GM21576 (cell line): ENCODE measurements around the gene NUDT8.
"Not testable (repeated sequence)": the region's sequence is repeated elsewhere in the genome, so short reads cannot be mapped to it uniquely, and the experiment has no call there.

Experiments used
- ATAC-seq: cut with Tn5 transposase; IDR thresholded peaks from one replicate; pipeline ENCODE4 v1.9.1; 2021; ENCODE audit warnings: mild to moderate bottlenecking, moderate library complexity; ENCODE audit not compliant: unreplicated experiment

NUDT8 gene

DNA sequence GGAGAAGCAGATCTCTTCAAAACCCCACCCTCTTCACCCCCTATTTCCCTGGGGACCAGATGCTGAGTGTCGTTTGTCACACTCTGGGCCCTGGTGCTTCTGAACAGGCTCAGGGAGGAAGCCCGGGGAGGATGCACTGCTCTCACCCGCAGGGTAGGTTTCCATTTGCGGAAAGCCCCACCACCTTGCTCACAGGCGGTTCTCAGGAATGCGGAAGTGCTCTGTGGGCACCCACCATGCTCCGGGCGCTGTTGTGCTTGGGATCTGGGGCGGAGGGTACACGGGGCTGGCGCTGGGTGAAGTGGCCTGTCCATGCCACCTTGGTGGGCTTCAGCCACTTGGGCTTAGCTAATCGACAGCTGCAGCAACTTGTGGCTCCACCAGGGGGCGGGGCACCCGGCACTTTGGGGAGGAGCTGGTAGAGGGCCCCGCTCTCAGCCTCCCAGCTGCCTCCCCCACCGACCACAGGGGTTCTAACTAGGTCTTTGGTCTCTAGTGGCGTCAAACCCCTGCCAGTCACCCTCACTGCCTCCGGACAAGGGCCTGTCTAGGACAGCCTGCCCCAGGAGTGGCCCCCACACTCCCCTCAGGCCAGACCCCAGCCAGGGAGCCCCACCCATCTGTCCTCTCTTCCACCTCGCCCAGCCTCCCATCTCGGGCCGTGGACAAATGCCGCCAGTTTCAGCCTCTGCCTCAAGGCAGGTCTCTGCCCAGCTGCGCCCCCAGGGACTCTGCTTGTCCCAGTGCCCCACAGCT is 15.6 kb downstream of the NUDT8 start:
- peak; percentile 78 for ATAC-seq

- no peak for ATAC-seq
These were observed 16.3 kb downstream of the NUDT8 start for GRCh38 chr11:67613313-67613959.

- no peak for ATAC-seq
These were observed 17.0 kb downstream of the NUDT8 start for GRCh38 chr11:67612751-67613150.

GRCh38 chr11:67611704-67612587 is 17.8 kb downstream of the NUDT8 start:
- no peak for ATAC-seq

GRCh38 chr11:67611165-67611564 is 18.6 kb downstream of the NUDT8 start:
- ATAC-seq, result no peak

GRCh38 chr11:67610302-67610868 is 19.4 kb downstream of the NUDT8 start:
- no peak for ATAC-seq

DNA sequence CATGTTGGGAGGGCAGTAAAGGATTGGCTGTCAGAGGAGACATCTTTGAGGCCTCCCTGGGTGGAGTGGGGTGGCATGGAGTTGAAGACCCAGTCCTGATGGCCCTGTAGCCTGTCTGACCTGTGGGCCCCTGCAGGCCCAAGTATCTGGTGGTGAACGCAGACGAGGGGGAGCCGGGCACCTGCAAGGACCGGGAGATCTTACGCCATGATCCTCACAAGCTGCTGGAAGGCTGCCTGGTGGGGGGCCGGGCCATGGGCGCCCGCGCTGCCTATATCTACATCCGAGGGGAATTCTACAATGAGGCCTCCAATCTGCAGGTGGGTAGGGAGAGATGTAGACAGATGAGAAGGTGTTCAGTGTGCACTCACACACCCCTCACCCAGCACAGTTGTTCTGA is 20.4 kb downstream of the NUDT8 start:
- no peak for ATAC-seq

DNA sequence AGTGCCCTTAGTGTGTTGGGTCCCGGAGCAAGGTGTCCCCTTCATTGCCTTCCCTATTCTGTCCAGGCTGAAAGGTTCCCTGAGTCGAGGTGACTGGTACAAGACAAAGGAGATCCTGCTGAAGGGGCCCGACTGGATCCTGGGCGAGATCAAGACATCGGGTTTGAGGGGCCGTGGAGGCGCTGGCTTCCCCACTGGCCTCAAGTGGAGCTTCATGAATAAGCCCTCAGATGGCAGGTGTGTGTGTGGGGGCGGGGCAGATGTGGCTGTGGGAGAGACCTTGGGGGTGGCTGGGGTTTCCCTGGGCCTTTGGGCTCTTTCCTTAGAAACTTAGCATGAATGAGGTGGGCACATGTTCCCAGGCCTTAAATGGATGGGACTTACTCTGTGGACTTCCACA is 21.3 kb downstream of the NUDT8 start:
- ATAC-seq, result no peak

- ATAC-seq, result no peak
These were observed 22.2 kb downstream of the NUDT8 start for GRCh38 chr11:67607507-67607906.

DNA sequence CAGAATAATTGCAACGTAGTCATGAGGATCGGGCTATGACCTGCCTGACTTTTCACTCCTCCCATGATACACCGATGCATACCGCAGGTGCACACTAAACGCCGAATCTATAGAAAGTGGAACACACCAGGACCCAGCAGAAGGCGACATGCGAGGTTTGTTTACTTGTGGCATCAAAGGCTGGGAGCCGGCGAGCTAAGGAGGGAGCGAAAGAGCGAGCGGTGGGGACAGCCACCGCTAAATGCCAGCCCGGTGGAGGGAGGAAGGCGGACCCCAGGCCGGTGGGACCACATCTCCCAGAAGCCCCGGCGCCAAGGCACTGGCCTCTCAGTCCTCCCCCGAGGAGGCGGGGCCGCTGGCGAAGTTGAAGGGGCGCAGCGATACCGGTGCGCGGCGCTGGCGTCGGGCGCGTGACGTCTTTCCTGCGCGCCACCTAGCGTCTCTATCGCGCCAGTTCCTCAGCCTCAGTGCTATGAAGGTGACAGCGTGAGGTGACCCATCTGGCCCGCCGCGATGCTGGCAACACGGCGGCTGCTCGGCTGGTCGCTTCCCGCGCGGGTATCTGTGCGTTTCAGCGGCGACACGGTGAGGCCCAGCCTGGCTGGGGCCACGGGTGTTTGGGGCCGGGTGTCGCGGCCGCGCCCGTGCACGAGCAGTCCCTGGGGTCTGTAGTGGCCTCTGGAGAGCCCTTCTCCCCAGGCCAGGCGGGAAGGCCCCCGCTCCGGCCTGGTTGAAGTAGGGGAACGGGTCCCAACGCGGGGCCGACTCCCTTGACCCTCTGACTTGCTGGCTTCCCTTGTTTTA is 23.0 kb downstream of the NUDT8 start, which contains the start of gene NDUFV1:
NDUFV1 (plus strand) TSS at position 445 of the 804 bp plus-strand sequence; CDS start at position 514, 69 bp downstream.
- peak; percentile 89 for ATAC-seq

- ATAC-seq, result no peak
These were observed 23.6 kb downstream of the NUDT8 start for GRCh38 chr11:67606093-67606491.

DNA sequence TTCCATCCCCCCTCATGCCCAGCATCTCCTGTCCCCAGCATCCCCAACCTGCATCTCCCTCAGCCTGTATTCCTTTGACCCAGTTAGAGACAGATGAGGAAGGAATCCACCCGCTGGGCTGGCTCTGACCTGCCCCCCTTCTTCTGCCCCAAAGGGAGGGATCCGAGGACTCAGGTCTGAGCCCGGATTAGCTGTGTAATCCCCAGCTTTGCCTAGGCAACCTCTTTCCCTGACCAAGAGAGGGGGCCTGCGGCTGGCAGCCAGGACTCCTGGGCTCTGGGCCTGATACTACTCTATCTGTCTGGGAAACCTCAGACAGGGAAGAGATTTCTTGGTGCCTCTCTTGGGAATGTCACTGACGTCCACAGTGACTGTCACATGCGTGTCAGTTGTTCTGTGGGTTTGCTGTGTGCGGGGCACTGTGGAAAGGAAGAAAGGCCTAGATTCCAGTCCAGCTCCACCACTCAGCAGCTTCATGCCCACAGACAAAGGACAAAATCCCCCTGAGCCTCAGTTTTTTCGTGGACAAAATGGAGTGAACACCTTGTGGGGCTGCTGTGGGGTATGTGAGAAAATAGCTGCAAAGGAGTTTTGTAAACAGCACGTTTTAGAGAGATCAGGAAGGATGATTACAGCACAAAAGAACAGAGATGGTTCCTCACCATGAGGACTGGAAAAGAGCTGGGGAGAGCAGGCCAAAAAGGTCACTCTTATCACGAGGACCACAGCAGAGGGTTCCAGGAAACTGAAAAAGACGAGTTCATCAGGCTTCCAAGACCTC is 24.3 kb downstream of the NUDT8 start:
- ATAC-seq, result no peak

DNA sequence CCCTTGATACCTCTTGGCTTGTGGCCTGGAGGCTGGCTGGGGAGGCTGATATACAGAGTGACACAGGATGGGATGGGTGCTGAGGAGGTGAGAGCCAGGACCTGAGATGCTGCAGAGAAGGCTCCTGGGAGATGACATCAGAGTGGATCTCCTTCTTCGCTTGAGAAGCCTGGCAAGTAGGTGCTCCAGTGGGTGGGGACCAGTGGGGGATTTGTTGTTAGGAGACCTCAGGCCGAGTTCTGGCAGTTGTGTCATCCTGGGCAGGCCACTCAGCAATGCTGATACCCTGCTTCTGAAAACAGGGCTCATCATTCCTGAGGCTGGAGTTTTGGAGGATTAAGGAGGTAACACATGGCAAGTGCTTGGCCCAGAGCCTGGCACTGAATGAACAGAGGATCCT is 24.9 kb downstream of the NUDT8 start:
- ATAC-seq, result no peak

DNA sequence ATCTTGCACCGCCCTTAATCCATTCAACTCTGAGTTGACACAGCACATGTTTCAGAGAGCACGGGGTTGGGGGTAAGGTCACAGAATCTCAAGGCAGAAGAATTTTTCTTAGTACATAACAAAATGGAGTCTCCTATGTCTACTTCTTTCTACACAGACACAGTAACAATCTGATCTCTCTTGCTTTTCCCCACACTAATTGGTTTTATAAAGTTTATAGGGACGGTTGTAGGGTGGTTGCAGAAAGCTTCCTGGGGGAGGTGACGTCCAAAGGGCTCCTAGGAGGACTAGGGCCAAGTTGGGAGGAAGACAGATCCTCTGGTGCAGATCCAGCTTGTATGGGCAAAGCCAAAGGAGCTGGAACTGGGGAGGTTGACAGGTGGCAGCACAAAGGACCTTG is 25.6 kb downstream of the NUDT8 start:
- ATAC-seq, result not testable (repeated sequence)

DNA sequence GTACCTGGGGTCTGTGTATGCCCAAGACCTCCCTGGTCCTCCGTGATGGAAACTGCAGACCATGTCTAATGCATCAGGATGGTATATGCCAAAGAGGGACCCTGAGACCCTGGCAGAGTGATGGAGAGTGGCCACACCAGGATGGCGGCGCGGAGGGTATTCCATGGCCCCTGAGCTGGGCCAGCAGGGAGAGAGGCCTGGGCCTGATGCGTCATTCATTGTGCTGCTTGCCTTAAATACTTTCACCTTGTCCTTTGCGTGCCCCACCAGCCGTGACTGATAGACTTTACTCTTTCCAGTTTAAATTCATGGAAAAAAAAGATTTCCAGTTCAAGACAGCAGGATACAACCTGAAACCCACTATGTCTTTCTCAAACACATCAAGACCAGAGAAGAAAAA is 28.6 kb downstream of the NUDT8 start:
- ATAC-seq, result no peak

DNA sequence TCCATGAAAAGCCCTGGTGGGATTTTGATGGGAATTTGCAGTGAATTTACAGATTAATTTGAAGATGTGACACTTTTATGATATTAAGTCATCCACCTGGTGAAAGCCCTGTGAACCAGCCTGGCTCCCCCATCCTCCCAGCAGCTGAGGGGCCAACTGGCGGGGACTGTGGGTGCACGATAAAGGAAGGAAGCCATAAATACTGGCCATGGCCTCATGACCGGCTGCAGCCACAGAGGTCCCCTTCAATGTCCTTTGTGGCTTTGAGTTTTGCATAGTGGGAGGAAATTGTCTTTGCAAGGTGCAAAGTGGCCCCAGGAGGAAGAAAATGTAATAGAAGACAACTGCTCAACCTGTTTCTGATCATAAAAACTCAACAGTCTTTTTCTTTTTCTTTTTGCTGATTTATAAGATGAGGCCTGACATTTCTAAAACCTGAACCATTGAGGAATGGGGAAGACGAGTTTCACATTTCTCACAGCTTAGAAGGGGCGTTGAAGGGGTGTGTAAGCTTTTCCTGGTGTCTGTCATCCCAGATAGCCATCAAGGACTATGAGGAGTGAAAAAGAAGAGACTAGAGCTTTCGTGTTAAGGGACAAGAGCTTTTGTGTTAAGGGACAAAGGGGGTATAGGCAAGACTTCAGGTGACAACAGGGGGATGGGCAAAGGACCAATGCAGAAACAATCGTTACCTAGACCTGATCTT is 29.3 kb downstream of the NUDT8 start:
- no peak for ATAC-seq

DNA sequence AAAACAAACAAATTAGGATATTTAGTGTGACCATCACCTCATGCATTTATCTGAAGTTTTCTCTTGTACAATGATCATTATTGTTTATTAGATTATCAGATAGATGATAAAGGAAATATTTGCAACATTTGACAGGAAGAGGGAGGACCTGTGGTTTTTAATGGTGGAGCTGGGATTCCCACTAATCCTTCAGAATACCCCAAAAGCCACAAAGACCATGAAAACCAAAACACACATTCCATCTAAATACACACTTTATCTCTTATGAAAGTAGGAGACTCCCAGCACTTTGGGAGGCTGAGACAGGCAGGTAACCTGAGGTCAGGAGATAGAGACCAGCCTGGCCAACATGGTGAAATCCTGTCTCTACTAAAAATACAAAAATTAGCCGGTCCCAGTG is 30.6 kb downstream of the NUDT8 start:
- no peak for ATAC-seq

DNA sequence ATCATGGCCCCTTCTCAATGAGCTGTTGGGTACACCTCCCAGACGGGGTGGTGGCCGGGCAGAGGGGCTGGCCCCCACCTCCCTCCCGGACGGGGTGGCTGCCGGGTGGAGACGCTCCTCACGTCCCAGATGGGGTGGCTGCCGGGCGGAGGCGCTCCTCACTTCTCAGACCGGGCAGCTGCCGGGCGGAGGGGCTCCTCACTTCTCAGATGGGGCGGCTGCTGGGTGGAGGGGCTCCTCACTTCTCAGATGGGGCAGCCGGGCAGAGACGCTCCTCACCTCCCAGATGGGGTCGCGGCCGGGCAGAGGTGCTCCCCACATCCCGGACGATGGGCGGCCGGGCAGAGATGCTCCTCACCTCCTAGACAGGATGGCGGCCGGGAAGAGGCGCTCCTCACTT is 31.8 kb downstream of the NUDT8 start:
- ATAC-seq, result not testable (repeated sequence)

- ATAC-seq, result not testable (repeated sequence)
These were observed 32.3 kb downstream of the NUDT8 start for GRCh38 chr11:67597458-67597857.
